ENCODE data around the gene WDR77.

The WDR77 gene
- long read RNA-seq, donor 1, transcript WDR77-201 (10 exons, 2,576 nt): major isoform, 17 of 568 reads
- long read RNA-seq, donor 1, partial matches to known transcripts: 276 of 568 reads
- long read RNA-seq, donor 1, other reads (novel, unspliced or antisense): 275 of 568 reads
- long read RNA-seq, donor 2, transcript WDR77-201 (10 exons, 2,576 nt): major isoform, 15 of 15 reads
- long read RNA-seq, donor 2, partial matches to known transcripts: 0 of 15 reads
- long read RNA-seq, donor 2, other reads (novel, unspliced or antisense): 0 of 15 reads
- long read RNA-seq, donor 3, transcript WDR77-201 (10 exons, 2,576 nt): major isoform, 5 of 5 reads
- long read RNA-seq, donor 3, partial matches to known transcripts: 0 of 5 reads
- long read RNA-seq, donor 3, other reads (novel, unspliced or antisense): 0 of 5 reads
- long read RNA-seq, donor 4, transcript WDR77-201 (10 exons, 2,576 nt): major isoform, 15 of 21 reads
- long read RNA-seq, donor 4, partial matches to known transcripts: 6 of 21 reads
- long read RNA-seq, donor 4, other reads (novel, unspliced or antisense): 0 of 21 reads
- long read RNA-seq, donor 5, transcript WDR77-201 (10 exons, 2,576 nt): major isoform, 14 of 21 reads
- long read RNA-seq, donor 5, partial matches to known transcripts: 7 of 21 reads
- long read RNA-seq, donor 5, other reads (novel, unspliced or antisense): 0 of 21 reads
- long read RNA-seq, donor 6, transcript WDR77-201 (10 exons, 2,576 nt): major isoform, 5 of 5 reads
- long read RNA-seq, donor 6, partial matches to known transcripts: 0 of 5 reads
- long read RNA-seq, donor 6, other reads (novel, unspliced or antisense): 0 of 5 reads
- long read RNA-seq, donor 7, transcript WDR77-201 (10 exons, 2,576 nt): major isoform, 20 of 26 reads
- long read RNA-seq, donor 7, partial matches to known transcripts: 6 of 26 reads
- long read RNA-seq, donor 7, other reads (novel, unspliced or antisense): 0 of 26 reads
- long read RNA-seq, donor 8, transcript WDR77-201 (10 exons, 2,576 nt): major isoform, 18 of 19 reads
- long read RNA-seq, donor 8, partial matches to known transcripts: 0 of 19 reads
- long read RNA-seq, donor 8, other reads (novel, unspliced or antisense): 0 of 19 reads

DNA sequence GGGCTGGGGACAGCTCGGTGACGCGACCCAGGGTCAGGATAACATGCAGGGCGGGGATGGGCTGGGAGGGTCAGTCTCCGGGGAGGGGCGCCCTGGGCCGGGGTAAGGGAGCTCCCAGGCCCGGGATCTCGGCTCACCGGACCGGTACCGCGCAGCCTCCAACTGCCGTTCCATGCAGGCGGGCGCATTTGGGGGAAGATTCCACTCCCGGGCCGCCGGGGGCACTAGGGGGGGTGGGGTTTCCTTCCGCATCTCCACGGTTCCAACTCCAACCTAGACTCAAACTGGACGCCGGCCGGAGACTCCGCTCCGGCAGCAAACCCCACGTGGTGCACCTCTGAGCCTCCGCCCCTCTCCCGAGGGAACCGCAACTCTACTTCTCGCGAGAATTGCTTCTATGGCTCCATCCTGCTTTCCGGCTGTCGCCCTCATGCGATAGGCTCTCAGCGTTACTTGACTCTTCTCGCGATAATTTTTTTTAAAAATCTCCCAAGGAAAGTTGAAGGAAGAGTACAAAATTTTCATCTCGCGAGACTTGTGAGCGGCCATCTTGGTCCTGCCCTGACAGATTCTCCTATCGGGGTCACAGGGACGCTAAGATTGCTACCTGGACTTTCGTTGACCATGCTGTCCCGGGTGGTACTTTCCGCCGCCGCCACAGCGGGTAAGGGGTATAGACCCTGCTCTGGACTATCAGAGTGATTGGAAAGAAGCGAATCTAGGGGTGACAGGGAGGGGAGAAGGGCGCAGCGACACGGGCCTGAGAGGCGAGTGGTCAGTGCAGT lies at the start of gene WDR77, which contains the start of gene ATP5PB:
Gene WDR77 (minus strand): TSS at position 339 of the 785 bp plus-strand sequence. CDS start 87 bp downstream, at position 252.
Gene ATP5PB (plus strand): TSS at position 547 of the 785 bp plus-strand sequence. CDS start 78 bp downstream, at position 625.
- peak; percentile 89 for DNase-seq

DNA sequence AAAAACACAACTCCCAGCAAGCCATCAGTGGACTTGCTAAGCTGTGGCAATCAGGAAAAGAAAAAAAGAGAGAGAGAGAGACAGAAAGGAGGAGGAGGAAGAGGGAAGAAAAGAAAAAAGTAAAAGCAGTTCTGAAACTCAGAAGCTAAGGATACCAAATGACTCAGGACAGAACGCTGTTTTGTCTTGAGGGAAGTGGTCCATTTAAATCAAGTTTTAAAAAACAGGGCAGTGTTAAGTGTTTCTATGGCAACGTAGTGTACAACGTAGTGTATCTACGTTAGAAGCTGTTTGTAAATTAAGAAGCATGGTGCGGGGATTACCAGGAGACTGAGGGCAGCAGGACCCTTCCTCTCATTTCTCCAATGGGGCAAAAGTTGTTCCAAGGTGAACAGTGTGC lies 48.5 kb upstream of the WDR77 start:
- DNase-seq: no peak

DNA sequence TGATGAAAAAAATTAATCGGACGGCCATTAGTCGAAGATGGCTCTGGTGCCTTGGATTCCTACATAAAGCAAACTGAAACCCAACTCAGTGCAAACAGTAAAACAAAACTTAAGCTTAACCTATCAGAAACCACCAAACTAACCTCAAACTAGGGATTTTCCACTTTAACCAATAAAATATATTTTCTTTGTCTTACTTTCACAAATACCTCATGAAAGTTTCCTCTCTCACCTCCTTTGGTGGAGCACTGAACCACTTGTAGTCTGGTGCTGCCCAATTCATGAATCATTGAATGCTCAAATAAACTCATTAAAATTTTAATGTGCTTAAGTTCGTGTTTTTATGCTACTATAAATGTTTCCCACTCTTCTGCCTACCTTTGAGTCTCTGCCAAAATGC lies 47.3 kb upstream of the WDR77 start:
- no peak for DNase-seq

DNA sequence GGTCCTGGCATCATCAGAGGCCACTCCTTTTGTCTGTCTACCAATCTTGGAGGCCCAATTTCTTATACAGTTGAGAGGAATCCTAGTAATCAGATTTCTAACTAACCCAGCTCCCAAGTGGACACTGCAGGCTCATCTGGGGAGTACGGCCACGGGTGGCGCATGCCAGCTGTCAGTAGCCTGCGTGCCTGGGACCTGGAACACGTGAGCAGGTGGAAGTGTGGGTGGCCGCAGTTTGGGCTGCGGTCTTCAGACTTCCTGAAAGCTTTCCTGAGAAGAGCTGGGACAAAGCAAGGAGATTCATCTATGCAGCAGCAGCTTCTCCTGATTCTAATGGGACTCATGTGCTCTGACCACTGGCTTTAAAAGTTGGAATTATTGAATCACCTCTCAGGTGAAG lies 42.0 kb upstream of the WDR77 start:
- DNase-seq: no peak

DNA sequence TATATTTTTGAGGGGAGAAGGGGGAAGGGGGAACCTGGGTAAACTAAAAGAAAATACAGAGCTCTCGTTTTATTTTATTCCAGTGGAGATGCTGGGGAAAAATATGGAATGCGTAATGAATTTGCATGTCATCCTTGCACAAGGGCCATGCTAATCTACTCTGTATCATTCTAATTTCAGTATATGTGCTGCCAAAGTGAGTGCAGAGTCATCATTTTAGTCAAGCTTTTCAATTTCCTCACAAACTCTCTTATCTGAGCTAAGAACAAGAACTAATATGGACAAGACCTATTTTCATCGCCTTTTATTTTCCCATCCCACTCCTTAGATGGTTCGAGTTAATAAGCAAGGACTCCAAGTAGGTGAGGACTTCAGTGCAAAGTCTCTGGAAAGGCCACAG lies 41.2 kb upstream of the WDR77 start:
- DNase-seq: no peak

DNA sequence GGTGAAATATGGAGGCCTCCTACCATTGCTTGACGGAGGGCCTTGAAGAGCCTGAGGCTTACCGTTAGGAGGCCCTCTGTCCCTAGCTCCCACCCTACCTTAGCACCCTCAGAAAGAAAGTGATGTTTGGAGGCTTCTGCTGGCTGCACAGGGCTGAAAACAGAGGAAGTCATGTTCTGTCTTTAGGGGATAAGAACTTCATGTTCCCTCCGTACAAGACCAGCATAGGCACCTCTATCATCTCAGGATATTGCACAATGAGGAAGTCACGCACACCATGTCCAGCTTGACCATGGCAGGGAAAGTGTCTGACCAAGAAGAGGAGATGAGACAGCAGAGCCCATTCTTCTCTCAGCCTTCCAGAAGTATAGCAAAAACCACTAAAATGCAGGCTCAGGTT lies 40.5 kb upstream of the WDR77 start:
- DNase-seq: no peak

DNA sequence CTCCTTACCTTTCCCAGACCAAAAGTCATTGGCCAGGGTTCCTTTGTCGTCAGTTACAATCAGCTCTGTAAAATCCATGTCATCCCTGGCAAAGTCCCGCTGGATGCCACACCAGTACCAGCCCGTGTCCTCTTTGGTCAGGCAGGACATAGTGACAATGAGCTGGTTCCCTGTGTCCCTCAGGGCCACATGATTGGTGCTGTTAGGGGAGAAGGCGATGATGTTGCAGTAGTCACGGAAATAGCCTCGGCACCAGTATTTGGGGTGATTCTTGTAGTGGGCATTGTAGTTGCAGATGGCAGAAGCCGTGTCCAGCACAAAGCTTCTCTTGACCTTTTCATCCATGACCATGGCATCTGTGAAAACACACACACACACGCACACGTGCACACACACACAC lies 39.6 kb upstream of the WDR77 start:
- DNase-seq: no peak

DNA sequence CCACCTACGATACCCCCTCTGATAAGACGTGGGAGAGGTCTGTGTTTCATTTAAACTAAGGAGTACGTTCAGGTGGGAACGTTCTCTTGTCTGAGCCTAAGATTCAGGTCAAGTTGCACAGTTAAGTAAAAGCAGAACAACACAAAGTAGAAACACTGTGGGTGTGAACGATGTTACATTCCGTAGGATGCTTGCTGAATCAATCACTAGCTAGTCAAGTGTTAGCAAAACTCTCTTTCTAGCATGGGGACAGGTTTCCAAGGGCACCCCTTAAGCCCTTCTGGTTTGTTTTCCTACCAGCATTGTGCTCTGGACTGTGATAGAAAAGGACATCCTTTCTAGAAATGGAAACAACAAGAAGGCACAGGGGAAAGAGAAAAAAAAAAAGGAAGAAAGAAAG lies 38.1 kb upstream of the WDR77 start:
- DNase-seq: no peak

DNA sequence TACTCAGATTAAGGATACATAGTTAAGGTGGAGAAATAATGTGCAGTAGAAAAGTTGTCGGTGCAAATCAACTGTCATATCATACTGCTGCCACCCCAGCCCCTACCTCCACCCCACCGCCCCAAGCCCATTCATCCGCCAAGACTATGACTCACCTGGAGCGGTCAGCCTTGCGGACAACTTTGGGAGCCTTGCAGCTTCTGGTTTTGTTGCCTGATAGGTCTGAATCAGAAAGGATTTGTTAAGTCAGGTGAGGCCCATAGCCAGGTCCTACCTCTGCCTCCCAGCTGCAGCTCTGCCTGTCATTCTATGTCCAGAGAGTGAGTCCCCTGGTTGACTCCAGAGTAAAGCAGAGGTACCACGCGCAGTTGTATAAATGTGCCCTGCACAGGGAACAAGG lies 37.4 kb upstream of the WDR77 start:
- DNase-seq: no peak

DNA sequence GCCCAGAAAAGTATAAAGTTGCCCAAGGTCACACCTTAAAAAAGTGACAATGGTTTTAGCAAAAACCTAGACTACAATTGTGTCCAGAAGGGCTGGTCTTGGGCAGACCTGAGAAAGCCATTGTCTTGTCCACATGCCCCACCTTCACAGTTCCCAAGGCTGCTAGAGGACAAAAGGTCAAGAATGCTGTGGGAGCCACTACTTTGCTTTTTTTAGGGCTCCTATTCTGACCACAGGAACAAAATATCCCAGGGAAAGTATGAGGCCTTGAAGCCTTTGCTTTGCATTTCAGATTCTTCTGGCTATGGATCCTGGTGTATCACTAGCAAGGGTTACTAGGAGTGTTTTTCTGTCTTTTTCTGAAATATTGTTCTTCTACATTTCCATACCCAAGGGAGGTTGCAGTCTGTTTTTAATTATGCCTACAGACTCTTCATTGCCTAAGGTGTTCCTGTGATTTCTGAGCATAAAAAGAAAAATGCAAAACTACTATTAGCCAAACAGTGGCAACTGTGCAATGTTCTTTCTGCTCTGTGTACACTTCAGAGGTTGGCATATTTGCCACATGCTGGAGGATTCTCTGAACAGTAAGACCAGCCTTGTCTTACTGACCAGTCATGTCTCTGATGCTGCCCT lies 35.5 kb upstream of the WDR77 start:
- DNase-seq: no peak

DNA sequence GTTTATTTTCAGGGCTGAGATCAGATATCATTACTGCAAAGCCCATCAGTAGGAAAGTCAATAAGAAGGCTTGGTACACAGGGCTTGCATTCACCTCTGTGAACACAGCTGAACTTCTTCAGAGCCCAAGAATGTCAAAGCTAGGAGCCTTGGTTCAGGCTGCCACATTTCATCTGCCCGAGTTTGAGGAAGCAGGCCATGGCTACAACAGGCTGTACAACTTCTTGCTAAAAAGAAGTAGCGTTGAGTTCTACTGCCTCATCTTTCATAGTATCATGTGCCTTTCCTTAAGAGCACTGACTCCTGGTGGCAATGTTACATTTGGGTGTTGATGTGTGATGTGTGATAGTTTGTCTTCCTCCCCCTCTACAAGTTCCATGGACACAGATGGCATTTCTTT lies 34.8 kb upstream of the WDR77 start:
- DNase-seq: no peak

DNA sequence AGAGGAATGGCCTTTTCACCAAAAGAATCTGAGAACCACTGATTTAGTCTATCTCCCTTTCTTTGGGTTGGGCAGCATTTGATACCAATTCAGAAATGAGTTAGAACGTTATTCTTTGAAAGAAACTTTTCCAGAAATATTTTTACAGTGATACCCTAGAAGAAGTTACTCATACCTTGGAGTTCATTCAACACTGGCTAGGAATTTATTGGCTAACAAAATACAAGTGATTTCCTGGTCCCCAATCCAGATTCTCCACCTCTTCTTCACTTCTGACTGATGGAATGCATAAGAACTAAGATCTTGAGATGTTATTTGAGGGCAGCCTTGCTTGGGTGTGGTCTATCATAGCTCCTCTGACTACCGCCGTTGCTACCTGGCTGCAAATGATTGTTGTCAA lies 34.1 kb upstream of the WDR77 start:
- no peak for DNase-seq

DNA sequence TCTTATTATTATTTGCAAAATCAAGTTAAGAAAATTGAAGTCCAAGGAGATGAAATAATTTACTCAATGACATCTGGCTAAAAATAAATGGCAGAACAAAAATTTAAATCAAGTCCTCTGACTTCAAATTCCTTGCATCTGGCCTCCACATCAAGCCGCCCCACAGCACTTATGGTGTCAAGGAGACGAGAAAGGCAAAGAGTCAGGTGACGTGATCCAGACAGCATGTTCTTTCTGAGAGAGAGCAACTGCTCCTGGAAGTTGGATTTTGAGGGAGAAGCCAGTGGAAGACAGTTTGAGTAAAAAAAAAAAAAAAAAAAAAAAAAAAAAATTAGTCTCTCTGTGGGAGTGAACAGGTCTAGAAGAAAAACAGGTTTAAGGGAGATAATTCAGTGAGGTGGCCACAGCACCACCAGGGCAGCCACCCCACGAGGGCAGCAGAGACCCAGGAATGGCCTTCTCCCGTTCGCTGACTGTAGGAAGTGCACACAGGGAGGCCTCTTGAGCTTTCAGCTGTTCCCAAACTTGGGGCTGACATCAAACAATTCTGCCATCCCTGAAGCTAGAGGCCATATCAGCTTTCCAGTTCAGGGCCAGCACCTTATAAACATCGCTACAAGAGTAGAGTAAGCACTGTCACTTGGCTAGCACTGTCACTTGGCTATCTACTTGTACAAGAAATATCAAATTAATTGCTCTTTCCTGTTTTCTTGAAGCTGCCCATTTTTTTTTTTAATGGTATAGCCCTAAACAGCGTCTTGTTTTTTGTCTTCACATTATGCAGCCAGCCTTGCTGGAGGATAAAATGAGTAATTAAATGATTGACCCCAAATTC lies 32.5 kb upstream of the WDR77 start:
- peak; percentile 41 for DNase-seq

DNA sequence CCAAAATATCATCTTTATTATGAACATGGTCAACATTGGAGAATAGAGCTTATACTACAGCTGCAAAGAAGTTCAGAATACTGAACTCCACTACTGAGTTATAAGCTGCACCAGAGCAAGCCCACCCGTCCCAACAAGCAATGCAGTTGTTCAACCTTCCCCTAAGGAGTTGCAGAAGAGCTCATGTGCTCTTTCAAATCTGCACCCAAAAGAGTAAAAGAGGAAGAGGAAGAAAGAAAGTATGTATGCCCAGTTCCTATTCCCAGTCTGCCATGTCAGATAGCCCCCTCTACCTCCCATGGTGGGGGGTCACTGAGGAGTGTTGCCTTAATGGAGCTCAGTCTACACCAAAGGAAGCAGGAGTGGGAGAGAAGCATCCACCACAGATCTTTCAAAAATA lies 31.6 kb upstream of the WDR77 start:
- no peak for DNase-seq

DNA sequence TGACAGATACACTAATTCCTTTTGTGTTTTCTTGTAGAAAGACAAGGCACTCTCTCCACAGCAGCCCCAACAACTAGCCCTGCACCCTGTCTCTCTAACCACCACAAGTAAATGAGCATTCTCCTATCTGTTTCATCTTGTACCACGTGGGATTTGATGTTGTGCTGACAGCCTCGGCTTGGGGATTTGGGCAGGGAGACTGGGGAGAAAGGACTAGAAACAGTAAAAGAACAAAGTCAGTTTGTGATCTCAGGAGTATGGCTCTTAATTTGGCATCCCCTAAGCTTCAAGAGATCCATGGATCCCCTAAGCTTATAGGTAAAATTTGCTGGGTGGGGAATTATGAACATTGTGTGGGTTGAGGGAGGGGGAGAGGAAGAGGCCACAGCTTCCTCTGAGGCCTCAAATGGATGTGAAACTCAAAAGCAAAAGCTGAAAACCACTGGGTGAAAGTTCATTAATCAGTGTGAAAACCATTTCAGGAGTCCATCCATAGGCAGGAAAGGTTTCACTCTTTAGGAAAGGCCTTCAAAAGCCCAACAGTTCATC lies 27.8 kb upstream of the WDR77 start:
- DNase-seq: no peak

DNA sequence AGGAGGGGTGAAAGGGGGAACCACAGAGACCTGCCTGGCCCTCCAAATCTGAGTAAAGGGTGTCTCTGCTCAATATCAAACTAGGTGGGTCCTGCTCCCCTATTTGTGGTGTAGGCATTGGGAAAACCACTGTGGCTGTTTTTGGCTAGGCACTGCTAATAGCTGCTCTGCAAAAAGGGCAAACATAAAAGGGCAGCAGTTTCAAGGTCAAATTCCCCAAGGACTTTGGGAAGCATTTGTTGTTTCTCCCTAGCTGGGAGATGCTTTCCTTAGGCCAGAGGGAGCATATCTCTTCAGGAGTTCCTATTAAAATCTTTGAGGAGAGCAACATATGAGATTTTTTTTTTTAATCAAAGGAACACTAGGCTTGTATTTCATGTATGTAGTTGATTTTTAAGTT lies 27.2 kb upstream of the WDR77 start:
- DNase-seq: no peak

DNA sequence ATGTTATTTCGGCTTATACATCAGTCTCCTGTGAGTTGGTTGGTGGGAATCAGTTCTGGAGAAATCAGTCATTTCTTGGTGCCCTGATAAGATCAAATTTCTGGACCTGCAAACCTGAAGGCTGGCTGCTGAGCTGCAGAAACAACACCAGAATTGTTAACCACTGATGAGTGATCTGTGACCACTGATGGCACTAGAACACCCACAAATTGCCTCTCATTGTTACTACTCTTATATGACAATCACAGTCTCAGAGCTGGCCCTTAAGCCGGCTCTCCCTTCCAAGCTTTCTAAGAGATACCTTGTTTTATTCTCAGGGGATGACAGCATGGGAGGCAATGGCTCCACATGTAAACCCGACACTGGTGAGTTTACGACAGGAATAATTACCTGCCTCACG lies 26.6 kb upstream of the WDR77 start:
- DNase-seq: no peak

DNA sequence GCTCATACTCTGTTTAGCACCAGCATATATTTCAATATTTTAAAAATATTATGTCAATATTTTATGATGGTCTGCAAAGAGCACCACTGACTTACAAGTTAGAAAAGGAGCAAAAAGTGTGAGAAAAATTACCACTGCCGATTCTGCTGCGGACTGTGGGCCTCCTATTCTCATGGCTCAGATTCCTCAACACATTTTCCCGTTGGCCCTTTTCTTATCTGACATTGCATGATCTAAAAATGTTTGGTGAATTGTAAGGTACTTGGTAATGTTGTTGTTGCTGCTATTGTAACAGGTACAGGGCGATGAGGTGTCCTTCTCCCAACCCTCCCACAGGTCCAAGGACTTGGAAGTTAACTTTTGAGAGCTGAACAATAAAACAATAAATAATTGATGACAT lies 25.5 kb upstream of the WDR77 start:
- no peak for DNase-seq

DNA sequence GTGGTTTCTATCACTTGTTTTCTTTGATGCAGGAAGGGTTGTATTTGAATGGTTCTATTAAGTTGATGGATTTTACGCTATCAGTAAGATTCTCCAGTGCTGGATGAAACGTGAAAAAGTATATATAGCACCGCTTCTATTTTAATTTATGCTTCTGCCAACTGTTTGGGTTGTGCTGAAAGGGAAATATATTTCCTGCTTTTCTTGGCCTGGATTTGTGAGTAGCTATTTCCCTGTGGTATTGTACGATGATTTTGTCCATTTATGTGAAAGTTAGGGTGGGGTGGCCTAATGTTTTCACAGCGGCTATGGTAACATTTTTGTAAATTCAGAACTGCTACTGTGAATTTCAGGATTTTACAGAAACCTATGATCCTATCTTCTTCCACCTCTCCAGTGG lies 25.1 kb upstream of the WDR77 start:
- DNase-seq: no peak

DNA sequence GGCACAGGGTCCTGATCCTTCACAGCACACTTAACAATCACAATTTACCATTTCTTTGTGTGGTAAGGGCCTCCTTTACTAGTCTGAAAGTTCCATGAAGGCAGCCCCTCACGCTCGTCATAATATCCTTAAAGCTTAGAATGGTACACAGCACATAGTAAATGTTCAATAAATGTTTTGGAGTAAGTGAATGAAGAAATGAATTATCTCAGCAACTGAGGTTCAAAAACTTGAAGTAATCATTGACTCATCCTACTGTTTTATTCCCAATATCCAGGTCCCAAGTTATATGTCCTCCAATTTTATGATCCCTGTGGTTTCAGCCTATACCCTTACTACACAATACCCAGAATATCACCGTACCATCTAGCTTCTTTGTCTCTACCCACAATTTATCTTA lies 22.5 kb upstream of the WDR77 start:
- DNase-seq: no peak
